Fibroblast of pulmonary artery (primary cell): ENCODE data around the gene BACH2.
A peak's percentile ranks its signal among the peaks of the same experiment; 100 is the strongest.
"Not testable (repeated sequence)": the region's sequence is repeated elsewhere in the genome, so short reads cannot be mapped to it uniquely, and the experiment has no call there.

Experiments used
- DNase-seq: peaks from one replicate; pipeline ENCODE4 v3.0.0-alpha.2; 2010; ENCODE audit warnings: low read depth
- H3K4me3 ChIP-seq: replicated peaks from 2 replicates; pipeline ENCODE4 v1.5.1; 2011; ENCODE audit warnings: low read depth, mild to moderate bottlenecking, control low read depth, low read length, moderate library complexity
- CTCF ChIP-seq: IDR thresholded peaks from 2 replicates; pipeline ENCODE4 v1.5.1; 2011; ENCODE audit warnings: mild to moderate bottlenecking, control low read depth, low read length, inconsistent platforms; ENCODE audit errors: missing control alignments

The BACH2 gene

GRCh38 chr6:89974834-89975233 is 321.8 kb downstream of the BACH2 start:
- DNase-seq, result no peak
- no peak for TF ChIP-seq CTCF
- H3K4me3 ChIP-seq, result no peak overlapping the region

GRCh38 chr6:89972025-89972381 is 324.6 kb downstream of the BACH2 start:
- no peak for DNase-seq
- TF ChIP-seq CTCF, result no peak
- no peak overlapping the region for H3K4me3 ChIP-seq

- not testable (repeated sequence) for DNase-seq, H3K4me3 ChIP-seq
Observed at GRCh38 chr6:89971338-89972024, 325.2 kb downstream of the BACH2 start.

- peak; percentile 65 for DNase-seq
- no peak overlapping the region for H3K4me3 ChIP-seq
- peak; percentile 64 for TF ChIP-seq CTCF
Observed at GRCh38 chr6:89970609-89971337, 325.9 kb downstream of the BACH2 start.

GRCh38 chr6:89970072-89970471 is 326.6 kb downstream of the BACH2 start:
- no peak overlapping the region for H3K4me3 ChIP-seq
- no peak for TF ChIP-seq CTCF
- no peak for DNase-seq

GRCh38 chr6:89966913-89967312 is 329.7 kb downstream of the BACH2 start:
- H3K4me3 ChIP-seq, result no peak overlapping the region
- no peak for DNase-seq
- no peak for TF ChIP-seq CTCF

- DNase-seq, result no peak
- H3K4me3 ChIP-seq, result no peak overlapping the region
- no peak for TF ChIP-seq CTCF
Observed at GRCh38 chr6:89966228-89966544, 330.5 kb downstream of the BACH2 start.
